Neural cell (in vitro differentiated cells): ENCODE results near the gene TM9SF1. TPM values are rescaled to one million over a fixed set of nuclear protein-coding genes. Genes with fewer than 3 reads are reported as not detected.

Experiments used
- polyA plus RNA-seq: library from polyadenylated mRNA; depleted of rRNA; stranded (reverse); fragments of >200 nt; gene quantifications from 2 replicates; pipeline ENCODE4 v1.2.3, GENCODE V29; 2014
- small RNA-seq, 3 experiments: library from RNA; depleted of rRNA; stranded (forward); fragments of <200 nt; gene quantifications; one replicate each; pipeline ENCODE3, GENCODE V24; 2012

The TM9SF1 gene
- polyA plus RNA-seq, 1 donor from 2014 or later = 25.1 TPM

Small RNA genes within 50 kb of the gene (small RNA-seq; reads per million reads assigned to genes)
- gene AL136295.4 (0 reads per million in 3 experiments), gene CHMP4A (0 reads per million in 3 experiments), gene IPO4 (0 to 0.03 (median 0) reads per million in 3 experiments), gene IRF9 (0 reads per million in 3 experiments), gene MDP1 (0 to 0.77 (median 0) reads per million in 3 experiments), gene RNA5SP383 (0.03 to 0.90 (median 0.07) reads per million in 3 experiments)

Other genes with a start within 250 kb of the TM9SF1 start
- 7.7 and 7.8 TPM in 2 replicates for gene DHRS4, start 241.7 kb downstream of the TM9SF1 start, polyA plus RNA-seq
- 1.9 and 3.0 TPM in 2 replicates for gene DHRS4L2, start 206.5 kb downstream of the TM9SF1 start, polyA plus RNA-seq
- gene CARMIL3, start 143.4 kb downstream of the TM9SF1 start, polyA plus RNA-seq = 43.6 and 49.3 TPM in 2 replicates
- 2.3 and 4.1 TPM in 2 replicates for gene CPNE6, start 123.9 kb downstream of the TM9SF1 start, polyA plus RNA-seq
- 0.20 and 1.2 TPM in 2 replicates for gene PCK2, start 101.1 kb downstream of the TM9SF1 start, polyA plus RNA-seq
- 74.5 and 106 TPM in 2 replicates for gene DCAF11, start 80.7 kb downstream of the TM9SF1 start, polyA plus RNA-seq
- 9.5 TPM in 2 replicates for gene NRL, start 80.5 kb downstream of the TM9SF1 start, polyA plus RNA-seq
- 0.62 and 0.88 TPM in 2 replicates for gene FITM1, start 64.8 kb downstream of the TM9SF1 start, polyA plus RNA-seq
- 39.5 and 55.8 TPM in 2 replicates for gene PSME1, start 59.2 kb downstream of the TM9SF1 start, polyA plus RNA-seq
- gene EMC9, start 53.9 kb downstream of the TM9SF1 start, polyA plus RNA-seq = 45.1 and 54.6 TPM in 2 replicates
- gene PSME2, start 48.8 kb downstream of the TM9SF1 start, polyA plus RNA-seq = 69.1 and 73.3 TPM in 2 replicates
- gene RNF31, start 47.9 kb downstream of the TM9SF1 start, polyA plus RNA-seq = 69.6 and 98.7 TPM in 2 replicates
- 5.9 and 19.6 TPM in 2 replicates for gene IRF9, start 34.2 kb downstream of the TM9SF1 start, polyA plus RNA-seq
- gene REC8, start 23.4 kb downstream of the TM9SF1 start, polyA plus RNA-seq = 18.5 and 22.8 TPM in 2 replicates
- gene IPO4, start 6.6 kb downstream of the TM9SF1 start, polyA plus RNA-seq = 9.2 and 13.4 TPM in 2 replicates
- 0.17 TPM in 1 of 2 replicates, not detected in the other for gene TSSK4, start 10.3 kb upstream of the TM9SF1 start, polyA plus RNA-seq
- 55.3 and 67.6 TPM in 2 replicates for gene CHMP4A, start 18.0 kb upstream of the TM9SF1 start, polyA plus RNA-seq
- gene MDP1, start 20.6 kb upstream of the TM9SF1 start, polyA plus RNA-seq = 94.2 and 116 TPM in 2 replicates
- gene NEDD8, start 36.9 kb upstream of the TM9SF1 start, polyA plus RNA-seq = 406 and 431 TPM in 2 replicates
- 132 and 403 TPM in 2 replicates for gene GMPR2, start 37.5 kb upstream of the TM9SF1 start, polyA plus RNA-seq
- gene TINF2, start 47.2 kb upstream of the TM9SF1 start, polyA plus RNA-seq = 103 and 120 TPM in 2 replicates
- 3.6 and 7.5 TPM in 2 replicates for gene TGM1, start 67.7 kb upstream of the TM9SF1 start, polyA plus RNA-seq
- 28.8 and 33.2 TPM in 2 replicates for gene RABGGTA, start 76.2 kb upstream of the TM9SF1 start, polyA plus RNA-seq
- gene DHRS1, start 104.3 kb upstream of the TM9SF1 start, polyA plus RNA-seq = 5.5 and 6.9 TPM in 2 replicates
- gene NOP9, start 104.4 kb upstream of the TM9SF1 start, polyA plus RNA-seq = 13.0 and 19.5 TPM in 2 replicates
- gene CIDEB, start 112.5 kb upstream of the TM9SF1 start, polyA plus RNA-seq = not detected in 2 replicates
- 3.4 and 5.0 TPM in 2 replicates for gene LTB4R2, start 114.7 kb upstream of the TM9SF1 start, polyA plus RNA-seq
- 4.3 and 5.2 TPM in 2 replicates for gene LTB4R, start 116.1 kb upstream of the TM9SF1 start, polyA plus RNA-seq
- gene ADCY4, start 139.6 kb upstream of the TM9SF1 start, polyA plus RNA-seq = not detected in 2 replicates
- not detected in 2 replicates for gene RIPK3, start 144.6 kb upstream of the TM9SF1 start, polyA plus RNA-seq
- 0.22 and 0.48 TPM in 2 replicates for gene NFATC4, start 172.7 kb upstream of the TM9SF1 start, polyA plus RNA-seq
- gene NYNRIN, start 203.6 kb upstream of the TM9SF1 start, polyA plus RNA-seq = 5.7 and 9.1 TPM in 2 replicates
- not detected in 2 replicates for gene CBLN3, start 234.2 kb upstream of the TM9SF1 start, polyA plus RNA-seq
- gene KHNYN, start 234.5 kb upstream of the TM9SF1 start, polyA plus RNA-seq = 0.53 and 0.92 TPM in 2 replicates
- gene SDR39U1, start 247.3 kb upstream of the TM9SF1 start, polyA plus RNA-seq = 142 and 173 TPM in 2 replicates